ENCODE data around the gene FHAD1.

Gene FHAD1

DNA sequence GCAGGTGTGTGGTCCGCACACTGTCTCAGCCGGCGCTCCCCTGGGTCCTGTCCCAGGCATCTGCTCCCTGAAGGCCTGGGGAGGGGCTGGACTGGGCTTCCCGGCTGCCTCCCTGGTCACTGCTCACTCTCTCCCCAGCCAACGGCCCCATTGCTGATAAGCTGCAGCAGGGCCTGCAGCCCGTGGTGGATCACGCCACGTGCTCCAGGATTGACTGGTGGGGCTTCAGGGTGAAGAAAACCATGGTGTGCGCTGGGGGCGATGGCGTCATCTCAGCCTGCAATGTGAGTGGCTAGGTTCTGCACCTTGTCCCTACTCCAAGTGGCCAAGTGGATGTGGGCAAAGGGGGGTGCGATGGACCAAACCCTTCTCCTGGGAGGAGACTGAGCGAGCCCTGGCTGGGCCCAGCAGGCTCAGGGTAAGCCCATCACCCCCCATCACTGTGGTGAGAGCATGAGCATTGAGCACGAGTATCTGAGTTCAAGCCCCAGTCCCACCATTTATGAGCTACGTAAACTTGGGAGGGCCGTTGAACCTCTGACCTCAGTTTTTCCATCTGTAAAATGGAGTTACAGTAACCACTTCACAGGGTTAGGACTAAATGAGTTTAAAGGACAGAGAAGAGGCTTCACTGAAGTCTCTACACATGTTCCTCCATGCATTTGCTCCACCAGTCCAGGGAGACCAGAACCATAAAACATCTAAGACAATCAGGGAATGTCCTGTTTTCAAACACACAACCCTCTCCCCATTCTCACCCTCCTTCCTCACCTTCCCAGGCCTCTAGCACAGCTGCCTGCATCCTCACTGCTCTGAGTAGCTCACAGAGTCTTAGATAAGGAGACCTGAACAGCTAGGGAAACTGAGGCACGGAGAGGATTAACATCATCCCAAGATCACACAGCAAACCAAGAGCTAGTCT, 197.7 kb downstream of the FHAD1 start:
- no peak overlapping the region for H3K4me3 ChIP-seq (ENCODE audit: low read length)
- TF ChIP-seq, protein P1, sequence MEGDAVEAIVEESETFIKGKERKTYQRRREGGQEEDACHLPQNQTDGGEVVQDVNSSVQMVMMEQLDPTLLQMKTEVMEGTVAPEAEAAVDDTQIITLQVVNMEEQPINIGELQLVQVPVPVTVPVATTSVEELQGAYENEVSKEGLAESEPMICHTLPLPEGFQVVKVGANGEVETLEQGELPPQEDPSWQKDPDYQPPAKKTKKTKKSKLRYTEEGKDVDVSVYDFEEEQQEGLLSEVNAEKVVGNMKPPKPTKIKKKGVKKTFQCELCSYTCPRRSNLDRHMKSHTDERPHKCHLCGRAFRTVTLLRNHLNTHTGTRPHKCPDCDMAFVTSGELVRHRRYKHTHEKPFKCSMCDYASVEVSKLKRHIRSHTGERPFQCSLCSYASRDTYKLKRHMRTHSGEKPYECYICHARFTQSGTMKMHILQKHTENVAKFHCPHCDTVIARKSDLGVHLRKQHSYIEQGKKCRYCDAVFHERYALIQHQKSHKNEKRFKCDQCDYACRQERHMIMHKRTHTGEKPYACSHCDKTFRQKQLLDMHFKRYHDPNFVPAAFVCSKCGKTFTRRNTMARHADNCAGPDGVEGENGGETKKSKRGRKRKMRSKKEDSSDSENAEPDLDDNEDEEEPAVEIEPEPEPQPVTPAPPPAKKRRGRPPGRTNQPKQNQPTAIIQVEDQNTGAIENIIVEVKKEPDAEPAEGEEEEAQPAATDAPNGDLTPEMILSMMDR (conservative IDR thresholded peaks at IDR 0.05; ENCODE audit: low read depth, low read length), result no peak
- no peak for DNase-seq (ENCODE audit: low read depth)

DNA sequence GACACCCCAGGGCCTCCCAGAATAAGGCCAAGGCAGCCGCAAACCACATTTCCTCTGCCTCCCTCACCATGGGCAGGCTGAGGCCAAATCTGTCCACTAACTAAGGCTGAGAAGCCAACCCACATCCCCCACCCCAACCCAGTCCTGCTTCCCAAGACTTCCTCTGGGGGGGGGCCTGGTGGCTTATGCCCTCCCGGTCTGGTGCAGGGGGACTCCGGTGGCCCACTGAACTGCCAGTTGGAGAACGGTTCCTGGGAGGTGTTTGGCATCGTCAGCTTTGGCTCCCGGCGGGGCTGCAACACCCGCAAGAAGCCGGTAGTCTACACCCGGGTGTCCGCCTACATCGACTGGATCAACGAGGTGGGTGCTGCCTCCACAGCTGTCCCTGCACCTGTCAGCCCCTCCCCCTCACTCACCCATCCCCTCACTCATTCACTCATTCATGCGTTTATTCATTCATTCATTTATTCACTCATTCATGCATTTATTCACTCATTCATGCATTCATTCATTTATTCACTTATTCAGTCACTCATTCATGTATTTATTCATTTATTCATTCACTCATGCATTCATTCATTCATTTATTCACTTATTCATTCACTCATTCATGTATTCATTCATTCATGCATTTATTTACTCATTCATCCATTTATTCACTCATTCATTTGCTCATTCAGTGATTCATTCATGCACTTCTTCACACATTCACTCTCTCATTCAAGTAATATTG, 198.5 kb downstream of the FHAD1 start:
- TF ChIP-seq, protein P1 (conservative IDR thresholded peaks at IDR 0.05; ENCODE audit: low read depth, low read length), result no peak
- no peak for DNase-seq (ENCODE audit: low read depth)
- H3K4me3 ChIP-seq (ENCODE audit: low read length), result no peak overlapping the region

- DNase-seq (ENCODE audit: low read depth), result no peak
- no peak overlapping the region for H3K4me3 ChIP-seq (ENCODE audit: low read length)
- TF ChIP-seq, protein P1 (conservative IDR thresholded peaks at IDR 0.05; ENCODE audit: low read depth, low read length), result no peak
These were observed 199.2 kb downstream of the FHAD1 start for GRCh38 chr1:15446212-15446611.
